GM18519 (cell line): ENCODE results near the gene FLCN.

Experiments
- ATAC-seq: cut with Tn5 transposase; IDR thresholded peaks from one replicate; pipeline ENCODE4 v1.9.1; 2021; ENCODE audit warnings: mild to moderate bottlenecking, moderate library complexity; ENCODE audit not compliant: unreplicated experiment, low FRiP score

The FLCN gene

DNA sequence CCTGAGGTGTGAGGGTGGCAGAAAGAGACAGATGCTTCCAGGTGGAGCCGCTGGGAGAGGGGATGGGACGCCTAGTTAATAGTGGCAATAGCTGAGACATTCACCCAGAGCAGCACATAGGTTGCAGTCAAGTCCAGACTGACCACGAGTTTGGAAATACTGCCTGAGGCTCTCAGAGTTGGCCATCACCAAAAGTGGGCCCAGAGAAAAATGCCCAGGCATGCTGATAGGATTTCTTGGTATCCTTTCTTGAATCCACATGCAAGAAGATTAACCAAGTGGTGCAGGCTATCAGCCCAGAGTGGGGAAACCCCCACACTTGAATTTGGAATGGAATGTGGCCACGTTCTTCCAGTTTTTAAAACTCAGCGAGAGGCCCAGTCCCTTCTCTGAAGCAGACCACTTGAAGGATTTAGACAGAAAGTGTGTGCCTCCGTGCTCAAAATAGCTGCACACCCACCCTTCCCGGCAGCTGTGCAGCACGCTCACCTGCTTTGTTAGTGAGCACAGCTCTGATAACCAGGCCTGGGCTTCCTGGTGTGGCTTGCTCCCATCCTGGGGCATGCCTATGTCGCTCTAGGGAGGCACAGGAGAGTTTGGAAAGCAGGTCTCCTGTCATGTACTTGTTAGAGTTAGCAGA, 66.5 kb downstream of the FLCN start:
- ATAC-seq: no peak

DNA sequence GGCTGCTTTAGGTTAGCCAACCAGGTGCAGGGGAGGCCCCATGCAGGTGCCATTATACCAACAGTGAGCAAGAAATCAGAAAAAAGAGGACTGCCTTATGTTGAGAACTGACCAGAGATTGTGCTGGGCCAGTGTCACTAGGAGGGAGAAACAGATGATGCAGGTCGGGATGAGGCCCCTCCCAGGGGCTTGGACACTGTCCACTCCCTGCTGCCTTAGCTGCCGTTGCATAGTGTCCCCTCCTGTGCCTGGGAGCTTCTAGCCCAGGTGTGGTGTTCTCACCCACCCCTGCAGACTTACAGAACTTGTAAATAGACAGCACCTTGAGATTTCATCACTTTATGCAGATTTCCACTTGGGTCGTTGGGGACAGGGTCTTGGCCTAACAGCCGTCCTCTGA, 67.6 kb downstream of the FLCN start:
- no peak for ATAC-seq

DNA sequence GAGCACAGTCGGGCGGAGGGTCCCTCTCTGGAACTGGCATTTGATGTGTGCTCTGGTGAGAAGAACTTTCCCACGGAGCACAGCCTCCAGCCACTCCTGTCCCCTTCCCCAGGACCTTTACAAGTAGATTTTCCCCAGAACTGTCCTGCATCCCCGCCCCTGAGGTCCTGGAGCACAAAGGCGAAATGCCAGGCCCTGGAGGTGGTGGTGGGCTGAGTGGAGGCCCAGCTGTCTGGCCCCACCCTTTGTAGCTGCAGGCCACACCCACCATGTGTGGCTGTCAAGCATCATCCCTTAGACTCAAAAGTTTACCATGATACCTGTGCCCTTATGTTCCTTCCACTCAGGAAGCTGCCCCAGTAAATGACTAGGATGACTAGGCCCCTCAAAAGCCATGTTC, 68.6 kb downstream of the FLCN start:
- no peak for ATAC-seq

DNA sequence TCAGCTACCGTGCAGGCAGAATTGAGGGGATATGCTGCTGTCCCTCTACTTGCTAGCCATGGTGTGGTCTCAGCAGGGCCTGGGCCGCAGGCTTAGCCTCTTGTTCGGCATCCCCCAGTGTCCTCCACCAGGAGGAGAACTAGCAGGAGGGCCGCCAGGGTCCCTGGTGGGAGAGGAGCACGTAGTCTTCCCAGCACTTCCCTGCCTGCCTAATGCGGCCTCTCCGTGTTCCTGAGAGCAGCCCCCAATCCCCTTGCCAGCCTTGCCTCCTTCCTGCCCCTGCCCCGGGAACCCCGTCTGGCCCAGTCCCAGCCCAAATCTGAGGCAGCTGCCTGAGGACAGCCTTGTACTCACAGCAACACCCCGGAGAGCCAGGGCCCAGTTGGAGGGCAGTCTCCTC, 69.0 kb downstream of the FLCN start:
- ATAC-seq: no peak

DNA sequence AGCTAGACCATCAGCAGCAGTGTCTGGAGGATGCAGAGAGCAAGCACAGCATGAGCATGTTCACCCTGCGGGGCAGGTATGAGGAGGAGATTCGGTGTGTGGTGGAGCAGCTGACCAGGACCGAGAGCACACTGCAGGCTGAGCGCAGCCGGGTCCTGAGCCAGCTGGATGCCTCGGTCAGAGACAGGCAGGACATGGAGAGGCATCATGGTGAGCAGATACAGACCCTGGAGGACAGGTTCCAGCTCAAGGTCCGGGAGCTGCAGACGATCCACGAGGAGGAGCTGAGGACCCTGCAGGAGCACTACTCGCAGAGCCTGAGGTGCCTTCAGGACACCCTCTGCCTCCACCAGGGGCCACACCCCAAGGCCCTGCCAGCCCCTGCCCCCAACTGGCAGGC, 69.6 kb downstream of the FLCN start:
- ATAC-seq: no peak

DNA sequence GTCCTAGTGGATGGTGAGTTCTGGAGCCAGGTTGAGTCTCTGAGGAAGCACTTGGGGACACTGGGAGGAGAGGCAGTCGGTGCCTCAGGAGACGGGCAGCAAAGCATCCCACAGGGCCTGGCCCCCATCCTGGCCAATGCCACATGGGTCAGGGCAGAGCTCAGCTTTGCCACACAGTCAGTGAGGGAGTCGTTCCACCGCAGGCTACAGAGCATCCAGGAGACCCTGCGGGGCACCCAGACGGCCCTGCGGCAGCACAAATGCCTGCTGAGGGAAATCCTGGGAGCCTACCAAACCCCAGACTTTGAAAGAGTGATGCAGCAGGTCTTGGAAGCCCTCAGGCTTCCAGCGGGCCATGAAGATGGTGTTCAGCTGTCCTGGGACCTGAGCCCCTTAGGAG, 70.5 kb downstream of the FLCN start:
- no peak for ATAC-seq

DNA sequence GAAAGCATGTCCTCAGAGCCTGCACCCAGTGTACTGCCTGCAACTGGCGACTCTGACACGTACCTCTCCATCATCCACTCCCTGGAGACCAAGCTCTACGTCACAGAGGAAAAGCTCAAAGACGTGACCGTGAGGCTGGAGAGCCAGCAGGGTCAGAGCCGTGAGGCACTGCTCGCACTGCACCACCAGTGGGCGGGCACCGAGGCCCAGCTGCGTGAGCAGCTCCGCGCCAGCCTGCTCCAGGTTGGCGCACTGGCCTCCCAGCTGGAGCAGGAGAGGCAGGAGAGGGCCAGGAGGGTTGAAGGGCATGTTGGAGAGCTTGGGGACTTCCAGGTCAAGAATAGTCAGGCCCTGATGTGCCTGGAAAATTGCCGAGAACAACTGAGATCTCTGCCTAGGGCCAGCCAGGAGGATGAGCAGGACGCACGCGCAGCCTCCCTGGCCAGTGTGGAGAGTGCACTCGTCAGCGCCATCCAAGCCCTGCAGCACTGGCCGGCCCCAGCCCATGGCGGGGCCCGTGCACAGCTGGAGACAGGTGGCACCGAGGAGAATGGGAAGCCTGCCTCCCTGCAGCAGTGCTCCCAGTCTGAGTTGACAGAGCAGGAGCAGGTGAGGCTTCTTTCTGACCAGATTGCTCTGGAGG, 71.2 kb downstream of the FLCN start:
- ATAC-seq: no peak

DNA sequence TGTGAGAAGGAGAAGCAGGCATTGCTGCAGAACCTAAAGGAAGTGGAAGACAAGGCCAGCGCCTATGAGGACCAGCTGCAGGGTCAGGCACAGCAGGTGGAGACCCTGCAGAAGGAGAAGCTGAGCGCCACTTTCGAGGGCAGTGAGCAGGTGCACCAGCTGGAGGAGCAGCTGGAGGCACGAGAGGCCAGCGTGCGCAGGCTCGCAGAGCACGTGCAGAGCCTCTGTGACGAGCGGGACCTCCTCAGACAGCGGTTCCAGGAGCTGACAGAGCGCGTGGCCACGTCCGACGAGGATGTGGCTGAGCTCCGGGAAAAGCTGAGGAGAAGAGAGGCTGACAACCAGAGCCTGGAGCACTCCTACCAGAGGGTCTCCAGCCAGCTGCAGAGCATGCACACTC, 72.3 kb downstream of the FLCN start:
- no peak for ATAC-seq

DNA sequence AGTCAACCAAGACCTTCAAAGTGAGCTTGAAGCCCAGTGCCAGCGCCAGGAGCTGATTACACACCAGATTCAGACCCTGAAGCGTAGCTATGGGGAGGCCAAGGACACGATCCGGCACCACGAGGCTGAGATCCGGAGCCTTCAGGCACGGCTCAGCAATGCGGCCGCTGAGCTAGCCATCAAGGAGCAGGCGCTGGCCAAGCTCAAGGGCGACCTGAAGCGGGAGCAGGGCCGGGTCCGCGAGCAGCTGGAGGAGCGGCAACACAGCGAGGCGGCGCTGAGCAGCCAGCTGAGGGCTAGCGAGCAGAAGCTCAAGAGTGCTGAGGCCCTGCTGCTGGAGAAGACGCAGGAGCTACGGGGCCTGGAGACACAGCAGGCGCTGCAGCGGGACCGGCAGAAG, 72.8 kb downstream of the FLCN start:
- ATAC-seq: no peak
